EH (cell line): ENCODE data around the gene TUG1.

Experiments used
- DNase-seq: peaks from one replicate; pipeline ENCODE4 v3.0.0-alpha.2; 2015; ENCODE audit warnings: low read depth

Gene TUG1

DNA sequence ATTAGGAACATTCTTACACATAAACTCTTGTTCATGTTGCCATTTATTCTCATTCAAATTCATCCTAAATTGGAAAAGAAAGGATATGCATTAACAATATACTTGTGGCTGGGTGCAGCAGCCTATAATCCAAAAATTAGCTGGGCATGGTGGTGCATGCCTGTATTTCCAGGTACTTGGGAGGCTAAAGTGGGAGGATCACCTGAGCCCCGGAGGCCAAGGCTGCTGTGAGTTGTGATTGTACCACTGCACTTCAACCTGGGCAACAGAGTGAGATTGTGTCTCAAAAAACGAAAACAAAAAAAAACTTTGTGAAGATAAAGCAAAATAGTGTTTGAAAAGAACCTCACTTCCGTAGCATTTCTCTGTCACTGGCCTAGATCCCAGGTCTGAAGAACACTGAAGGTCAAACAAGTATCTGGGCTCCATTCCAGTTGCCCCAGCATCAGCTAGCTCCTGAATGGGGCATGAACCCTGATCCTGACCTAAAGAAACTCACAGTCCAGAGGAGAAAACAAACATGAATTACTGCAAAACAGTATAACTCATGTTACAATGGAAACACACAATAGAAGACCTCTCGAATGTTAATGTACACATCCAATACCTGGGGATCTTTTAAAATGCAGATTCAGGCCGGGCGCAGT lies 32.2 kb downstream of the TUG1 start:
- no peak for DNase-seq

DNA sequence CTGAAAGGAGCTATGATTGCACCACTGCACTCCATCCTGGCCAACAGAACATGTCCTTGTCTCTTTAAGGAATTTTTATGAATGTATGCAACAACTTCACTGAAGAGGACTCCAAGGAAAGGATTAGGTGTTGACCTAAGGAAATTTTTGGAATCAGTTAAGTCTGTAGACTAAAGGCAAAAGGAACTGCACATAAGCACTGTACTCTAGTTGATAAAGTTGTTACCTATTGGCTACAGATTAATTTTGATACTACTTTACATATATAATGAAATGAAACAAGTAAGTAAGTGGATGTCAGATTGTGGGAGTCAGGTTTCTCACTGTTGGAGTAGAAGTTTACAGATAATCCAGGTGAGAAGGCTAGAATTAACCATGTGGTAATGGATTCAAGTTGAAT lies 36.5 kb downstream of the TUG1 start:
- DNase-seq: no peak

DNA sequence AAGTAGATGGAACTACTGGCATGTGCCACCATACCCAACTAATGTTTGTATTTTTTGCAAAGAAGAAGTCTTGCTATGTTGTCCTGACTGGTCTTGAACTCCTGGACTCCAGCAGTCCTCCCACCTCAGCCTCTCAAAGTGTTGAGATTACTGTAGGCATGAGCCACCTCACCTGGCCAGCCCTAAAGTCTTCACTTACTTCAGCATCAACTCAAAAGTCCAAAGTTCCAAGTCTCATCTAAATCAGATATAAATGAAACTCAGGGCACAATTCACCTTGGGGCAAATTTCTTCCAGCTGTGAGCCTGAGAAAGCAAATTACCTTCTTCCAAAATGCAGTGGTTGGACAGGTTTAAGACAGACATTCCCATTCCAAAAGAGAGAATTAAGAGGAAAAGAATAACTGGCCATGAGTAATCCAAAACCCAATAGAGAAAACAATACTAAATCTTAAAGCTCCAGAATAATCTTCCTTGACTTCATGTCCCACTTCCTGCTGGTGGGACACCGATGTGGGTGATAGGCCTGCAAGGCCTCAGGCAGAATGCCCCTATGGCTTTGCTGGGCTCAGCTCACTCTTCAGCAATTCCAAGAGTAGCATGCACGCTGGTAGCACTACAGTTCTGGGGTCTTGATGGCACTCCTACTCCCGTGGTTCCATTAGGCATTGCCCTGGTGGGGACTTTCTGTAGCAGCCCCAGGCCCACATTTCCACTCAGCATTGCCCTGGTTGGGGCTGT lies 50.3 kb downstream of the TUG1 start:
- no peak for DNase-seq

DNA sequence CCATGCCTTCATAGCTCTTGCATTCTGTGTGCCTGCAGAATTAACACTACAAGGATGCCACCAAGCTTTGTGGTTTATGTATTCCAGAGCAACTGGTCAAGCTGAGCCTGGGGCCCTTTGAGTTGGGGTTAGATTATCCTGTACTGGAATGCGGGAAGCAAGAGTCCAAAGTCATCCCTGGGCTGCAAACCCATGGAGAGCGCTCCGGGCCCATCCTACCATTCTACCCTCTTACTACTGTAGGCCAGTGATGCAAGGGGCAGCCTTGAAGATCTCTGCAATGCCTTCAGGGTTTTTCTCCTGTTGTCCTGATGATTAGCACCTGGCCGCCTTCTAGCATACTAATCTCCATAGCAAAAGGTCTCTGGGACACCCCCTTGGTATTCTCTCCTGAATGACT lies 51.3 kb downstream of the TUG1 start:
- no peak for DNase-seq

DNA sequence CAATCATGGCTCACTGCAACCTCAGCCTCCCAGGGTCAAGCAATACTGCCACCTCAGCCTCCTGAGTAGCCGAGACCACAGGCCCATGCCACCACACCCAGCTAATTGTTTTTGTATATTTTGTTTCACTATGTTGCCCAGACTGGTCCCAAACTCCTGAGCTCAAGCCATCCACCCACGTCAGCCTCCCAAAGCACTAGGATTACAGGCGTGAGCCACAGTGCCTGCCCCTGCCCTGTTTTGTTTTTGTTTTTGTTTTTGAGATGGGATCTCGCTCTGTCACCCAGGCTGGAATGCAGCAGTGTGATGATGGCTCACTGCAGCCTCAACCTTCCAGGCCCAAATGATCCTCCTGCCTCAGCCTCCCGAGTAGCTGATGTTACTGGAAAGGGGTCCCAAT lies 53.5 kb downstream of the TUG1 start:
- DNase-seq: no peak
